GM12891 (cell line): ENCODE measurements around the gene GPR108.

Experiments used
- PAX5 ChIP-seq: IDR thresholded peaks from 2 replicates; pipeline ENCODE4 v1.6.1; 2011; ENCODE audit warnings: low read length, moderate library complexity, mild to moderate bottlenecking; ENCODE audit not compliant: insufficient read depth, severe bottlenecking
- POLR2A ChIP-seq: IDR thresholded peaks from 2 replicates; pipeline ENCODE4 v1.6.1; 2011; ENCODE audit warnings: low read depth, low read length, control low read depth
- POLR2AphosphoS5 ChIP-seq: IDR thresholded peaks from 2 replicates; pipeline ENCODE4 v1.6.1; 2011; ENCODE audit warnings: low read depth, low read length, control low read depth
- POU2F2 ChIP-seq: IDR thresholded peaks from 2 replicates; pipeline ENCODE4 v1.6.1; 2011; ENCODE audit warnings: low read depth, mild to moderate bottlenecking, control low read depth, low read length, moderate library complexity
- TAF1 ChIP-seq: IDR thresholded peaks from 2 replicates; pipeline ENCODE4 v1.6.1; 2011; ENCODE audit warnings: low read depth, low read length, control low read depth

DNA sequence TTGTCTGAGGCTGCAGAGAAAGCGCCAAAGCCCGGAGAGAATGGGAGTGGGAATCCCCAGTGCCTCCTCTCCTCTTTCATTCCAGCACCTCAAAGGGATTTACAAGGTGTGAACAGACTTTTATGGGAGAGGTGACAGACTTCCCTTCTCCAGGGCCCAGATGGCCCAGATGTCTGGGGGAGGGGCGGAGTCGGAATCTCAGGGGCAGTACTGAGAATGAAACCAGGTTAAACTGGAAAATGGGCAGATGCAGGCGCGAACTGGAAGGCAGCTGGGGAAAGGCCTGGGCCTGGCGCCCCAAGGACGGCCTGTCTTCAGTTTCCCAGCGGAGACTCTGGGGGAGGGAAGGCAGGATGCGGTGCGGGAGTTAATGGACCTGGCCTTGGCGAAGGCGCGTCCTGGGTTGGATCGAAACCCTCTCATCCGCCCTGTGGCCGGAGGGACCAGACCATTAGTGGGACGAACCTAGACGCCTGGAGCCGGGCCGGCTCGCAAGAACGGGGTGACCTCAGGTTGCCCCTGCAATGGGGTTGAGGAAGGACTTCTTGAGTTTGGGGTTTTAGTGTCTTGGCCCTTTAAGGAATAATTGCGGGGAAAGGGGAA is 1.5 kb upstream of the GPR108 start:
- TF ChIP-seq POLR2A (no peak), PAX5 (no peak), POLR2AphosphoS5 (no peak), POU2F2 (no peak), TAF1 (no peak)
